Central memory CD8-positive, alpha-beta T cell (primary cell): ENCODE data around the gene HNRNPC.
"Not testable (repeated sequence)": the region's sequence is repeated elsewhere in the genome, so short reads cannot be mapped to it uniquely, and the experiment has no call there.

Experiments used
- ATAC-seq: fragments of 150-1000 bp; cut with Tn5 transposase; replicated peaks from 2 replicates; pipeline ENCODE4 v1.10.0; 2022; ENCODE audit warnings: mild to moderate bottlenecking, moderate FRiP score, moderate number of reproducible peaks; ENCODE audit not compliant: poor library complexity, severe bottlenecking; ENCODE audit errors: extremely low read depth
- DNase-seq, 2 donors: peaks; one replicate each; pipeline ENCODE4 v3.0.0; 2021; ENCODE audit warnings: low spot score in 2 of 2
- H3K27ac Mint-ChIP-seq: one replicate; pipeline ENCODE4 v1.8.0; 2022; ENCODE audit warnings: low read depth, mild to moderate bottlenecking, moderate library complexity, mixed read lengths
- H3K27me3 Mint-ChIP-seq: one replicate; pipeline ENCODE4 v1.8.0; 2022; ENCODE audit warnings: mixed read lengths
- H3K36me3 Mint-ChIP-seq: one replicate; pipeline ENCODE4 v1.8.0; 2022; ENCODE audit warnings: mild to moderate bottlenecking, moderate library complexity, mixed read lengths; ENCODE audit not compliant: insufficient read depth
- H3K4me1 Mint-ChIP-seq: one replicate; pipeline ENCODE4 v1.8.0; 2022; ENCODE audit warnings: mixed read lengths
- H3K4me3 Mint-ChIP-seq: one replicate; pipeline ENCODE4 v1.8.0; 2022; ENCODE audit warnings: mild to moderate bottlenecking, moderate library complexity, mixed read lengths
- H3K9me3 Mint-ChIP-seq: one replicate; pipeline ENCODE4 v1.8.0; 2022; ENCODE audit warnings: mixed read lengths

Gene HNRNPC

DNA sequence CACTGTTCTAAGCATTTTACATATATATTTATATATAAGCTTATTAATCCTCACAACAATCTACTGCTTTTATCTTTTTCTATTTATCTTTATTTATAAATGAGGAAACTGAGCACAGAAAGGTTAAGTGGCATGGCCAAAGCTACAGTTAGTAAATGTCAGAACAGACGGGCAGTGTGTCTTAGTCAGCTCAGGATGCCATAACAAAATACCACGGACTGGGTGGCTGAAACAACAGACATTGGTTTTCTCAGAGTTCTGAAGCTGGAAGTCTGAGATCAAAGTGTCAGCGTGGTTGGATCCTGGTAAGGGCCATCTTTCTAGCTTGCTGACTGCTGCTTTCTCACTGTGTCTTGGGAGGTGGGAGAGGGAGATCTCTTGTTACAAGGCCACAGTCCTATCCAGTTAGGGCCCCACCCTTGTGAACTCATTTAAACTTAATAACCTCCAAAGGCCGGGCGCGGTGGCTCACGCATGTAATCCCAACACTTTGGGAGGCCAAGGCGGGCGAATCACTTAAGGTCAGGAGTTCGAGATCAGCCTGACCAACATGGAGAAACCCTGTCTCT lies 30.4 kb upstream of the HNRNPC start:
- Mint-ChIP-seq H3K27ac (no peak overlapping the region), H3K4me1 (no peaks in the 10 kb centered on the region), H3K9me3 (no peaks in the 10 kb centered on the region), H3K27me3 (peaks cover 13% of the 10 kb centered on the region), H3K36me3 (peaks cover 3% of the 10 kb centered on the region), H3K4me3 (no peak overlapping the region)
- ATAC-seq (no peak), DNase-seq (no peak)

DNA sequence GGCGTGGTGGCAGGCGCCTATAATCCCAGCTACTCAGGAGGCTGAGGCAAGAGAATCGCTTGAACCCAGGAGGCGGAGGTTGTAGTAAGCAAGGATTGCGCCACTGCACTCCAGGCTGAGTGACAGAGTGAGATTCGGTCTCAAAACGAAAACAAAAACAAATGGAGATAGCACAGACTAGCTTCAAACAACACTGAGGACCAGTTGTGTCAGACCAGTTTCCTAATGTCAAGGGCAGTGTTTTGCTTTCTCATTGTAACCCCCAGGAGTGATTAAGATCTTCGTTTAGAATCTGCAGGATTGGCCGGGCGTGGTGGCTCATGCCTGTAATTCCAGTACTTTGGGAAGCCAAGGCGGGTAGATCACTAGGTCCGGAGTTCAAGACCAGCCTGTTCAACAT lies 29.1 kb upstream of the HNRNPC start:
- Mint-ChIP-seq H3K36me3 (peaks cover 5% of the 10 kb centered on the region), H3K27me3 (peaks cover 13% of the 10 kb centered on the region), H3K4me3 (no peak overlapping the region), H3K27ac (no peak overlapping the region), H3K4me1 (no peaks in the 10 kb centered on the region), H3K9me3 (no peaks in the 10 kb centered on the region)
- ATAC-seq = no peak
- DNase-seq = no peak

DNA sequence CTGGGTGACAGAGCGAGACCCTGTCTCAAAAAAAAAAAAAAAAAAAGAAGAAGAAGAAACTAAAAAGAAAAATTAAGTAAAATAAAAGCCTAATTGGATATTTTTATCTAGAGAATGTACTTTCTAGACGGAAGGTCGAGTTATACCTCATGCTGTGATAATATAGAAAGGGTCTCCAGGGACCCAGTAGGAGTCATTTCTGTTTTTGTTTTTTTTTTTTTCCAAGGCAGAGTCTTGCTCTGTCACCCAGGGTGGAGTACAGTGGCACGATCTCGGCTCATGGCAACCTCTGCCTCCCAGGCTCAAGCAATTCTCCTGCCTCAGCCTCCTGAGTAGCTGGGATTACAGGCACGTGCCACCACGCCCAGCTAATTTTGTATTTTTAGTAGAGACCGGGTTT lies 24.8 kb upstream of the HNRNPC start:
- H3K4me1 Mint-ChIP-seq, H3K4me3 Mint-ChIP-seq: not testable (repeated sequence)
- peaks cover 13% of the 10 kb centered on the region for H3K27me3 Mint-ChIP-seq

DNA sequence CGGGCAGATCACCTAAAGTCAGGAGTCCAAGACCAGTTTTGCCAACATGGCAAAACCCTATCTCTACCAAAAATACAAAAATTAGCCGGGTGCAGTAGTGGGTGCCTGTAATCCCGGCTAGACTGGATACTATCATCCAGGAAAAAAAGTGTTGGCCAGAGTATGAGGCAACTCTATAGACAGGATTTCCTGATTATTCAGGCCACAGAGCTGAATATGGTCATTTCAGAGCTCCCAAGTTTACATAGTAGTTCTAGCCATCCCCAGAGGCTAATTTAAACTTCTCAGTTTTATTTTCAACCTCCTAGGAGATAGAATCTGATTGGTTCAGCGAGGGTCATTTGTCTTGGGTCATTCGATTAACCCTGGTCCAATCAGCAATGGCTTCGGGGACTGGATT lies 17.9 kb upstream of the HNRNPC start:
- H3K27me3 Mint-ChIP-seq = peaks cover 18% of the 10 kb centered on the region
- DNase-seq = no peak
- peaks cover 3% of the 10 kb centered on the region for H3K36me3 Mint-ChIP-seq
- no peak for ATAC-seq
- H3K9me3 Mint-ChIP-seq = no peaks in the 10 kb centered on the region
- H3K4me3 Mint-ChIP-seq = no peak overlapping the region
- peak overlapping the region; percentile 34 for H3K27ac Mint-ChIP-seq
- H3K4me1 Mint-ChIP-seq = no peaks in the 10 kb centered on the region

More for the DNA sequence above, 24.8 kb upstream of the HNRNPC start:
- not testable (repeated sequence) for H3K9me3 Mint-ChIP-seq, H3K36me3 Mint-ChIP-seq, H3K27ac Mint-ChIP-seq, DNase-seq, ATAC-seq

DNA sequence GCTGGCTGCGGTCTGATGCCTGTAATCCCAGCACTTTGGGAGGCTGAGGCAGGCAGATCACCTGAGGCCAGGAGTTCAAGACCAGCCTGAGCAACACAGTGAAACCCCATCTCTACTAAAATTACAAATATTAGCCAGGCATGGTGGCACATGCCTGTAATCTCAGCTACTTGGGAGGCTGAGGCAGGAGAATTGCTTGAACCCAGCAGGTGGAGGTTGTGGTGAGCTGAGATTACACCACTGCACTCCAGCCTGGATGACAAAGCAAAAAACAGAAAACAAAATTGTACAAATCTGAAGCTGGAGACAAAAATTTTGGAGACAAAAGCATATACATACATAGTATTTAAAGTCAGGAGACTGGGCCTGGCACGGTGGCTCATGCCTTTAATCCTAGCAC lies 17.3 kb upstream of the HNRNPC start:
- DNase-seq, ATAC-seq: not testable (repeated sequence)
- H3K27me3 Mint-ChIP-seq = peaks cover 18% of the 10 kb centered on the region

DNA sequence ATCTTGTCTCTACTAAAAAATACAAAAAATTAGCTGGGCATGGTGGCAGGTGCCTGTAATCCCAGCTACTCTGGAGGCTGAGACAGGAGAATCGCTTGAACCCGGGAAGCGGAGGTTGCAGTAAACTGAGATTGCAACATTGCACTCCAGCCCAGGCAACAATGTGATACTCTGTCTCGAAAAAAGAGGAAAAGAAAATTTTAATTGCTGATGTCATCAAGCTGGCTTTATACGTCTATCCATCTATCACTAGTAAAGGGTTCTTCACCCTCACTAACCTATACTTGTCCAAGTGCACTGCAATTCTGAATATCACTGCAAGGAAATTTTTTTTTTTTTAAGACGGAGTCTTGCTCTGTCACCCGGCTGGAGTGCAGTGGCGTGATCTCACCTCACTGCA lies 12.7 kb upstream of the HNRNPC start:
- ATAC-seq, H3K4me3 Mint-ChIP-seq, DNase-seq, H3K27ac Mint-ChIP-seq, H3K36me3 Mint-ChIP-seq, H3K4me1 Mint-ChIP-seq, H3K9me3 Mint-ChIP-seq: not testable (repeated sequence)
- peaks cover 18% of the 10 kb centered on the region for H3K27me3 Mint-ChIP-seq

More for the DNA sequence above, 17.3 kb upstream of the HNRNPC start:
- not testable (repeated sequence) for H3K4me1 Mint-ChIP-seq, H3K9me3 Mint-ChIP-seq, H3K4me3 Mint-ChIP-seq, H3K36me3 Mint-ChIP-seq
- H3K27ac Mint-ChIP-seq = peak overlapping the region; percentile 34

DNA sequence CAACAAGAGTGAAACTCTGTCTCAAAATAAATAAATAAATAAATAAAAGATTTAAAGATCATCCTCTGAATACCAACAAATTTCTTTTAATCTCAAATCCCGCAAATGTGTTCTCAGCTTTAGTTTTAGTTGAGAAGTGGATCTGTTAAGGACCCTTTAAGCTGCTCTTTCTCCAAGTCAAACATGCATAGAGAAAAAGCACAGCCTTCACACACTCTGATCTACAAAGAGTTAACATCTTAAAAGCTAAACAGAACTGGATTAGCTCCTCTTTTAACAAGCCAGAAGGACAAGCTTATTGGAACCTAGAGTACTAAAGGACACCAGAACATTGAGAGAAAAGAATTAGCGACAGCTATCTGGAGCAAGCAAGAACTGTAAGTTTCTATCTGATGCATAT lies 10.5 kb upstream of the HNRNPC start, which contains the start of gene RPGRIP1:
Gene RPGRIP1, plus strand, starts transcription at position 301 of the 400 bp plus-strand sequence. CDS start 7,894 bp downstream, outside the sequence.
- no peaks in the 10 kb centered on the region for H3K9me3 Mint-ChIP-seq
- H3K4me3 Mint-ChIP-seq = no peak within 1 kb of the TSS
- no peaks in the 10 kb centered on the region for H3K4me1 Mint-ChIP-seq
- H3K36me3 Mint-ChIP-seq = no peaks in the 10 kb centered on the region
- no peak for DNase-seq
- no peak within 1 kb of the TSS for H3K27ac Mint-ChIP-seq
- H3K27me3 Mint-ChIP-seq = peaks cover 11% of the 10 kb centered on the region
- ATAC-seq = no peak

DNA sequence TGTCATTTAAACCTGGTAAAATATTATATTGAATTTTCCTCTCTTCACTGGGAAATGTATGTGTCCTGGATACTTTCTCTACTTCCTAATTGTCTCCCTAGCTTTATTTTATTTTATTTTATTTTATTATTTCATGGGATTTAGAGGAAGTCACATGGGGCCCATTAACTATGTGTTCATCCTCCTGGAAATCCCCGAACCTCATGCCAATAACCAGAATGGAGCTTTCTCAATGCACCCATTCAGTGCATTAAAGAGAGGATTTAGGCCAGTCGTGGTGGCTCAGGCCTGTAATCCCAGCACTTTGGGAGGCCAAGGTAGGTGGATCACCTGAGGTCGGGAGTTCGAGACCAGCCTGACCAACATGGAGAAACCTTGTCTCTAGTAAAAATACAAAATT lies 9.4 kb upstream of the HNRNPC start:
- H3K4me1 Mint-ChIP-seq = no peaks in the 10 kb centered on the region
- no peaks in the 10 kb centered on the region for H3K36me3 Mint-ChIP-seq

DNA sequence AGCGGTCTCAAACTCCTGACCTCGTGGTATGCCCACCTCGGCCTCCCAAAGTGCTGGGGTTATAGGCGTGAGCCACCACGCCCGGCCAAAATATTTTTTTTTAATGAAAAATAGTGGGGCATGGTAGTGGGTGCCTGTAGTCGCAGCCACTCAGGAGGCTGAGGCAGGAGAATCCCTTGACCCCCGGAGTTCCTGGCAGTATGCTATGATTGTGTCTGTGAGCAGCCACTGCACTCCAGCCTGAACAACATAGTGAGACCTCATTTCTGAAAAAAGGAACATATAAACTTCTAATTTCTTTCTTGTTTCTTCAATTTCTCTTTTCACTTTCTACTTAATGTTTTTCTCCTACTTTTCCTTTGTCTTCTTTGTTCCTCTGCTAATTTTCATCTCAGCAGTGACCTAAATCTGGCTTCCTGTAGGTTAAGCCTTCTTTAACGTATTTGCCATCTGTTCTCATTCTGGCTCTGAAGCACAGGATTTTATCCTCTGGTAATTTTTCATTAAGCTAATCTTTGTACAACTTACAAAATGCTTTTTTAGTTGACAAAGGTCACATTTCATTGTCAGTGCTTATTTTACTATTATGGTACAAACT lies 6.1 kb upstream of the HNRNPC start:
- no peak overlapping the region for H3K27ac Mint-ChIP-seq
- no peaks in the 10 kb centered on the region for H3K36me3 Mint-ChIP-seq
- no peak for ATAC-seq
- H3K27me3 Mint-ChIP-seq = no peaks in the 10 kb centered on the region
- H3K9me3 Mint-ChIP-seq = no peaks in the 10 kb centered on the region
- DNase-seq = no peak
- H3K4me3 Mint-ChIP-seq = no peak overlapping the region
- H3K4me1 Mint-ChIP-seq = no peaks in the 10 kb centered on the region

More for the DNA sequence above, 9.4 kb upstream of the HNRNPC start:
- no peak overlapping the region for H3K27ac Mint-ChIP-seq
- no peaks in the 10 kb centered on the region for H3K9me3 Mint-ChIP-seq
- no peak overlapping the region for H3K4me3 Mint-ChIP-seq
- DNase-seq (no peak), ATAC-seq (no peak)
- H3K27me3 Mint-ChIP-seq = no peaks in the 10 kb centered on the region

DNA sequence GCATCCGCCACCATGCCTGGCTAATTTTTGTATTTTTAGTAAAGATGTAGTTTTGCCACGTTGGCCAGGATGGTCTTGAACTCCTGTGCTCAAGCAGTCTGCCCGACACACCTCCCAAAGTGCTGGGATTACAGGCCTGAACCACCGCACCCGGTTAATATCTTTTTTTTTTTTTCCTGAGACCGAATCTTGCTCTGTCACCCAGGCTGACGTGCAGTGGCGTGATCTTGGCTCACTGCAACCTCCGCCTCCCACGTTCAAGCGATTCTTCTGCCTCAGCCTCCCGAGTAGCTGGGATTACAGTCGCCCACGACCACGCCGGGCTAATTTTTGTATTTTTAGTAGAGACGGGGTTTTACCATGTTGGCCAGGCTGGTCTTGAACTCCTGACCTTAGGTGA lies 3.4 kb upstream of the HNRNPC start:
- DNase-seq, ATAC-seq, H3K4me3 Mint-ChIP-seq, H3K27ac Mint-ChIP-seq, H3K27me3 Mint-ChIP-seq, H3K9me3 Mint-ChIP-seq: not testable (repeated sequence)
- Mint-ChIP-seq H3K4me1 (peaks cover 15% of the 10 kb centered on the region), H3K36me3 (peaks cover 22% of the 10 kb centered on the region)

DNA sequence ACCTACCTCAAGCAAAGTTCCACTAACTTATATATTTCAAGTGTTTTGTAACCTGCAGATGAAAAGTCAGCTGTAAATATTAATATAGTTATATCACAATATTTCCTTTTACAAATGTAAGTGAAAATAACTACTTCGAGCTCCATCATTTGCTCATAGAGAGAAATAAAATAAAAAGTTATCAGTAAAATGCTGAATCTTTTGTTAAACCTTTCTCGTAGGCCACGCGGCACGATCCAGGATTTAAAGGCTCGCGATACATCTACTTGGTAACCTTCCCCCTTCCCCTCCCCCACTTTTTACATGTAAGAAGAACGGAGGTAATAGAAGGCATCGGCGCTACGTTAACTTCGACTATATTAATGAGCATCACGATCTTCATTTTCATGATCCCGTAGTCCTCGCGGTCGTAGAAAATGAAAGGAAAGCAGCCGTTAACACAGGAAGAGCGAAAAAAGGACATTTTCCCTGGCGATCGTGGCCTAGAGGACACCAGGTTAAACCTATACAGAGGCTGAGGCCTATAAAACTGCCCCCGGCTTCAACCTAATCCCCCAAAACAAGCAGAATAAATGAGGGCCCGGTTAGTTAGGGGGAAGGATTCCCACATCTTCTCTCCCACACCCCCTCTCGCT lies 508 bp downstream of the HNRNPC start:
- Mint-ChIP-seq H3K27ac (peak overlapping the region; percentile 100), H3K9me3 (no peaks in the 10 kb centered on the region), H3K27me3 (no peaks in the 10 kb centered on the region), H3K4me1 (peaks cover 48% of the 10 kb centered on the region), H3K4me3 (peak overlapping the region; percentile 99), H3K36me3 (peaks cover 58% of the 10 kb centered on the region)
- no peak for DNase-seq
- ATAC-seq = no peak

DNA sequence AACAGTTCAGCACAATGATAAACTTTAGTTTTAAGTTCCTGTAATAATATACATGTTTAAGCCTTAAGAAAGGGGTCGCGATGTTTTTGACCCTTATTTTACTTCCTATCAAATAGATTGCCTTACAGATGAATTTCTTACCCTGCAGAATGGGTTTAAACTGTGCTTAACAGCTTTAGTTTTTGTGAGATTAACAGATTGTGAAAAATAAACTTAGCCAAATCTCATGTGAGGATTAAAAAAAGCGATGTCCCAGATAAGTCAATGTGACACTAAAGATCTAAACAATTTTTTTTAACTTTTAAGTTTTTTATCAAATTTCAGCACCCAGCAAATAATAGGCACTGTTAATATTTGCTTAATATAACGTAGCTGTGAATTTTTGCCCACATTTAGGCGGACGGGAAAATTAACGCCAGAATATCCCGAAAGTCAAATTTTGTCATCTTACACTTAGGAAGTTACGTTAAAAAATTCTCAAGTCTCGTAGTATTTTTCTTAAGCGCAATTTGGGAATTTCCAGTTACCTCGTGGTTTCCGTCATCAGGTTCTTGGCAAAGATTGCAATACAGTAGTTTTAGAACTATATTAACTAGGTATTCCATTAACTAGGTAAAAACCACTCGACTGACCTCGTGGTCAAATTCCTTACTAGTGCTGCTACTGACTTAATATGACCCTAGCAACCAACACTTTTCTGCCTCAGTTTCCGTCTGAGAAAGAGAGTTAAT lies 1.2 kb downstream of the HNRNPC start:
- ATAC-seq (no peak), DNase-seq (no peak)
- H3K4me1 Mint-ChIP-seq = peaks cover 55% of the 10 kb centered on the region
- peaks cover 65% of the 10 kb centered on the region for H3K36me3 Mint-ChIP-seq
- peak overlapping the region; percentile 100 for H3K27ac Mint-ChIP-seq
- H3K4me3 Mint-ChIP-seq = peak overlapping the region; percentile 99
- H3K9me3 Mint-ChIP-seq = no peaks in the 10 kb centered on the region
- no peaks in the 10 kb centered on the region for H3K27me3 Mint-ChIP-seq
